T-helper 2 cell treated with Interferon-gamma antibody and Interleukin-4, amounts not matched to agents 5 μg/mL and 100 μg/mL, for 36 hours (primary cell): ENCODE measurements around the gene PARP6.

Experiments used
- DNase-seq: peaks from one replicate; pipeline ENCODE4 v3.0.0; 2021; ENCODE audit warnings: low spot score
- H3K27ac Mint-ChIP-seq: one replicate; pipeline ENCODE4 v1.8.0; 2021; ENCODE audit warnings: mild to moderate bottlenecking, mixed read lengths
- H3K27me3 Mint-ChIP-seq: one replicate; pipeline ENCODE4 v1.8.0; 2021; ENCODE audit warnings: low read depth, mixed read lengths
- H3K36me3 Mint-ChIP-seq: one replicate; pipeline ENCODE4 v1.8.0; 2021; ENCODE audit warnings: low read depth, mixed read lengths
- H3K4me1 Mint-ChIP-seq: one replicate; pipeline ENCODE4 v1.8.0; 2021; ENCODE audit warnings: low read depth, mixed read lengths
- H3K4me3 Mint-ChIP-seq: one replicate; pipeline ENCODE4 v1.8.0; 2022; ENCODE audit warnings: mild to moderate bottlenecking, moderate library complexity, mixed read lengths
- H3K9me3 Mint-ChIP-seq: one replicate; pipeline ENCODE4 v1.8.0; 2021; ENCODE audit warnings: mixed read lengths

The PARP6 gene, protein sequence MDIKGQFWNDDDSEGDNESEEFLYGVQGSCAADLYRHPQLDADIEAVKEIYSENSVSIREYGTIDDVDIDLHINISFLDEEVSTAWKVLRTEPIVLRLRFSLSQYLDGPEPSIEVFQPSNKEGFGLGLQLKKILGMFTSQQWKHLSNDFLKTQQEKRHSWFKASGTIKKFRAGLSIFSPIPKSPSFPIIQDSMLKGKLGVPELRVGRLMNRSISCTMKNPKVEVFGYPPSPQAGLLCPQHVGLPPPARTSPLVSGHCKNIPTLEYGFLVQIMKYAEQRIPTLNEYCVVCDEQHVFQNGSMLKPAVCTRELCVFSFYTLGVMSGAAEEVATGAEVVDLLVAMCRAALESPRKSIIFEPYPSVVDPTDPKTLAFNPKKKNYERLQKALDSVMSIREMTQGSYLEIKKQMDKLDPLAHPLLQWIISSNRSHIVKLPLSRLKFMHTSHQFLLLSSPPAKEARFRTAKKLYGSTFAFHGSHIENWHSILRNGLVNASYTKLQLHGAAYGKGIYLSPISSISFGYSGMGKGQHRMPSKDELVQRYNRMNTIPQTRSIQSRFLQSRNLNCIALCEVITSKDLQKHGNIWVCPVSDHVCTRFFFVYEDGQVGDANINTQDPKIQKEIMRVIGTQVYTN

DNA sequence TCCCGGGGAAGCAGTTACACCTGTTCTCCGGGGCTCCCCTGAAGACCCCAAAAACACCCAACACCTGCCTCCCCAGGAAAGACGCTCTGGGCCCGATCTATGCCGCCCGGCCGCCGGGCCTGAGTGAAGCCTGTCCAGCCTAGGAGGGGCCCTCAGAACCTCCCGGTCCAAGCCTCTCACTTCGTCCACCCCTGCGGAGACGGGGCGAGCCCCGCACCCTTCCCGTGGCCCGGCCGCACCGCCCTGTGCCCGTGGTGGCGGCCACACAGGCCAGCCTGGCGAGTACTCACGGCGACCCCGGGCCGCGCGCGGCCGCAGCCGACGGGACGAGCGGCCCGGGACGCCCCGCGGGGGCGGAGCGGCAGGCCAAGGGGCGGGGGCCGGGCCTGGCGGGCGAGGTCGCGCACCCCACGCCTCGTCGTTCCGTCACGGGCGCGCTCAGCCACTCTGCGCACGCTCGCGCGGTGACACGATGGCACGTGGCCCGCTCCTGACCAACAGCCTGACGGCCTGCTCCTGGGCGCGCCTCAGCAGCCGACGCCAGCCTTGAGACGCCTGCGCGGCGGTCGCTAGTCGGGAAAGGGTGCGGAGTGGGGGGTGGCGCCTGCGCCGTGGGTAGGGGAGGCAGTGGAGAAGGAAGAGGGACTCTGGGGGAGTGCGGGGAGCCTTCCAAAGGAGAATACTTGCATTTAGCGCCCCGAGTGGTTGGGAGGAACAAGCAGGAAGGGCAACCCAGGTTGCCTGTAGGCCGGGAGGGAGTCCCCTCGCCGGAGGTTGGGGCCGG, at the start of gene PARP6:
Gene PARP6, minus strand, starts transcription at position 342 of the 784 bp plus-strand sequence. CDS start 5,077 bp downstream, outside the sequence.
- H3K27ac Mint-ChIP-seq = peak within 1 kb of the TSS; percentile 90
- H3K27me3 Mint-ChIP-seq = peaks cover 3% of the 10 kb centered on the region
- peaks cover 29% of the 10 kb centered on the region for H3K4me1 Mint-ChIP-seq
- DNase-seq = peak; percentile 100
- peaks cover 5% of the 10 kb centered on the region for H3K36me3 Mint-ChIP-seq
- H3K4me3 Mint-ChIP-seq = peak within 1 kb of the TSS; percentile 93
- no peaks in the 10 kb centered on the region for H3K9me3 Mint-ChIP-seq

DNA sequence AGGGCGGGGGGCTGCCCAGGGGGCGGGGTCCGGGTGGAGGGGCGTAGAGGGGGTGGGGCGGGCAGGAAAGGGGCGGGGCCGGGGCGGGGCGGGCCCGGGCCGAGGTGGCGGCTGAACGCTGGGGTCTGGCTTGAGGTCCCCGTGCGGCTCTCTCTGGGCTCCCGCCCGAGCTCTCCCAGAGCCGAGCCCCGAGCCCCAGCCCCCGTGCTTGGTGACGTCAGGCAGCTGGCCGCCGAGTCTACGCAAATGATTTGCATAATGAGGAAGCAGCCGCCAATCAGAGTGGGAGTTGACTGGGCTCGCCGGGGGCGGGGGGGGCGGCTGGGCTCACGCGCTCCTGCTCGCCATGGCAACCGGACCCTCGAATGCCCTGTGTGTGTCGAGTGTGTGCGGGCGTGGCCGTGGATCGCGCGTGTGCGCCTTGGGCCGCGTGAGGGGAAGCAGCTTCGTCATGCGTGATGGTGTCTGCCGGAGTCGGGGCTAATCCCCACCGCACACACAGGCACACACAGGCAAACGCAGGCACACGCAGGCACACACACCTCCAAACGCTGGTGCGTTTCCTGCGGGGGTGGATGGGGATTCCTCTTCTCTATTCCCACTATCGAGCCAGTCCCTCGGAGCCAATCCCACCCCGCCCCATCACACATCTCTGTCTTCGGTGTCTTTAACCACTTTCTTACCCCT, 47.8 kb upstream of the PARP6 start, which contains the start of gene CELF6:
Gene CELF6, minus strand, starts transcription at position 173 of the 687 bp plus-strand sequence. CDS start 283 bp downstream, outside the sequence.
- Mint-ChIP-seq H3K4me3 (peak within 1 kb of the TSS; percentile 85), H3K27me3 (peaks cover 28% of the 10 kb centered on the region), H3K4me1 (peaks cover 14% of the 10 kb centered on the region), H3K27ac (peak within 1 kb of the TSS; percentile 45), H3K36me3 (peaks cover 2% of the 10 kb centered on the region), H3K9me3 (no peaks in the 10 kb centered on the region)
- peak; percentile 71 for DNase-seq

DNA sequence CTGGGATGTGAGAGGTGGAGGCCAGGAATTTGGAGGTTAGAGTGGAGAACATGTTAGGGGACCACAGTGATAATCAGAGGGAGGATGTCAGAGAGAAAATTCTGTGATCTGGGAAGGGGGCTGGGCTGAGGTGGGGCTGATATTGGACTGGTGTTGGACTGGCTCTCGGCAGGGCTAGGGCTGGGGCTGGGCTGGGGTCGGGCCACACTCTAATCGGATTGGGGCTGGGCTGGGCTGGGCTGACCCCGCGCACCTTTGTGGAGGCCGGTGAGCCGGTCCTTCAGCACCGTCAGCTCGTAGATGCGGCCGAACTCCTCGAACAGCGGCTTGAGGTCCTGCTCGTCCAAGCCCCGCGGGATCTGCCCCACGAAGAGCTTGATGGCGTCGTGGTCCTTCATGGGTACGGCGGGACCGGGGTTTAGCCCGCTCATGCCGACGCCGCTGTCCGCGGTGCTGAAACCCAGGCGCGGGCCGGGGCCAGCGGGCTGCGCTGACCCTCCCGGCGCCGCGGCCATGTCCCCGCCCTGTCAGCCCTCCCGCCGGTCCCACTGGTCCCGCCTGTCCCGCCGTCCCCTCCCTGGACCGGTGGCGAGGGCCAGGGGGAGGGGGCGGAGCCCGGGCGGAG, 47.1 kb upstream of the PARP6 start:
- Mint-ChIP-seq H3K27ac (peak overlapping the region; percentile 14), H3K36me3 (peaks cover 2% of the 10 kb centered on the region), H3K4me1 (peaks cover 14% of the 10 kb centered on the region), H3K9me3 (no peaks in the 10 kb centered on the region), H3K4me3 (peak overlapping the region; percentile 61), H3K27me3 (peaks cover 28% of the 10 kb centered on the region)
- DNase-seq = peak; percentile 59

DNA sequence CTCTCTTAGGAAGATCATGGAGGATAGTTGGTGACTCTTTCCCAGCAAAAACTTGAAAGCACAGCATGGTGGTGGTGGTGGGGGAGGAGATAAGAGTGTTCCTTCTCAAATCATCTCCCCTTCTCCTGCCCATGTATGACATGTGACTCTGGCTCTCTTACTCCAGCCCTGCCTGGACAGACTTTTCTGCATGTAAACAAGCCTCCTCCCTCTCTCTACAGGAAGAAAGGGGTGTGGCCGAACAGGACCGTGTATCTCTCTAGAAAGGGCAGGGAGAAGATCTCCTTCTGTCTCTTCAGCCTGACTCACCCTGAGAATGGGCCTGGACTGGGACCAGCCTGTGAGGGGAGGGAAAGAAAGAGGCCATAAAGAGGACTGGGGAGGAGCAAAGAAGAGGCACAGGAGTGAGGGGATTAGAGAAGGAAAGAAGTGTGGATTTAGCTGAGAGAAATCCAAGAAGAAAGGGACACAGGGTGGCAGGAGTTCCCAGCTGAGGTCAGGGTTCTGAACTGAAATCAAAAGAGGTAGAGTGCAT, 46.1 kb upstream of the PARP6 start:
- H3K4me3 Mint-ChIP-seq = peak overlapping the region; percentile 61
- peaks cover 2% of the 10 kb centered on the region for H3K36me3 Mint-ChIP-seq
- no peaks in the 10 kb centered on the region for H3K9me3 Mint-ChIP-seq
- H3K27me3 Mint-ChIP-seq = peaks cover 28% of the 10 kb centered on the region
- peaks cover 14% of the 10 kb centered on the region for H3K4me1 Mint-ChIP-seq
- H3K27ac Mint-ChIP-seq = peak overlapping the region; percentile 2
- no peak for DNase-seq

DNA sequence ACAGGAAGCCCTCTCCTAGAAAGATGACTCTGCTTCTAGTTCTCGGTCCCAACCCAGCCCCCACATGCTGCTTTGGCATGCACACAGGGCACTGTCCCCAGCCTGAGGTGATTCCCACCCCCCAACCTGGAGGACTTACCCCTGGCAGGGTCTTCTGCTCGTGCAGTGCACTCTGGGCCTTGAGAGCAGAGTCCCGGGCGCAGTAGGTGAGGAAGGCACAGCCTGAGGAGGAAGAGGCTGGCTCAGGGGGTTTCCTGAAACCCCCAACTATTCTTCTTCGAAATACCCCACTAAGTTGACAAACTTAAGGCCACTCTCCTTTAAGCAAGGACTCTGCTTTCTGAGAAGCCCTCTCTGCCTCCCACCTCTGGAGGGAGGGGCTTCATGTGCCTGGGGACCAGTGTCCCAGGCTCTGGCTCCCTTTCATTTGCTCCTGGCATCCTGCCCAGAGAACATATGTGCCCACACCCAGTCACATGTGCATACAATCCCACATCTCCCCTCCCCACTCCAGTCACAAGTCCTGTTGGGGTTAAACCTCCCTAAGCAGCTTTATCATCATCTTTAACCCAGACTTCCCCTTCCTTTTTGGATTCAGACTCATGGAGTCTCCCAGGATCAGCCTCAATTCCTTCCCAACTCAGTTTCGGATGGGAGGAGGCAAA, 43.5 kb upstream of the PARP6 start:
- Mint-ChIP-seq H3K36me3 (peaks cover 2% of the 10 kb centered on the region), H3K4me1 (peaks cover 13% of the 10 kb centered on the region), H3K4me3 (no peak overlapping the region), H3K9me3 (no peaks in the 10 kb centered on the region), H3K27ac (no peak overlapping the region), H3K27me3 (peaks cover 26% of the 10 kb centered on the region)
- DNase-seq = no peak

DNA sequence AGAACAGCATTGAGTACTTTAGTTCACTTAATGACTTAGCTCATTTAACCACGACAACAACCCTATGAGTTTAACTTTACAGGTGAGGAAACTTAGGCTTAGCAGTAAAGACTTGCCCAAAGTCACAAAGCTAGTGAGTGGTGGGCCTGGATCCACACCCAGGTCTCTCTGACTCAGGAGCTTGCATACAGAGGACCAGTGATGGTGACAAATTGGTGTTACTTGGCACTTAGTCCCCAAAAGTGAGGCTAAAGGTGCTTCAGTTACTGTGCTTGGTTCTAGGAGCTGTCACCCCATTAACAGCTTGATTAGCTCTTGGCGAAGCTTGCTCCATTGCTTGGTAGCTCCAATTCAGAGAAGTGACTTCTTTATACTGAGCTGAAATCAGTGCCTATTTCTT, 41.5 kb upstream of the PARP6 start:
- Mint-ChIP-seq H3K27me3 (peaks cover 13% of the 10 kb centered on the region), H3K27ac (no peak overlapping the region), H3K4me3 (no peak overlapping the region), H3K9me3 (no peaks in the 10 kb centered on the region), H3K36me3 (no peaks in the 10 kb centered on the region), H3K4me1 (peaks cover 5% of the 10 kb centered on the region)
- DNase-seq = no peak

DNA sequence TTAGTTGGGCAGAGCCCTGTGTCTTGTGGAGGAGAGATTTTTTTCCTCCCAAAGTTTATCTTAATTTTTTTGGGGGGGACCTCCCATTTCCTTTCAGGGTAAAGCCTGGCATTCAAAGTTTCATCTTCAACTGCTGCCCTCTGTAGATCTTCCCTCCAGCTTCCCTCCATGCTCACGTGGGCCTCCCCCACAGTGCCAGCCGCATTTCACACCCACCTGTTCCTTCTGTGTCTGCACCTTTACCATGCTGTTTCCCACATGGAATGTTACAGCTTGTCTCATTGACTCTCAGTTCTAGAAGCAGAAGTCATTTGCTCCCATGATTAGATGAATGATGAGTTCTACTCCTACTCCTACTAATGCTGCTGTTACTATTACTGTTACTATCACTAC, 41.1 kb upstream of the PARP6 start:
- no peaks in the 10 kb centered on the region for H3K9me3 Mint-ChIP-seq
- H3K27me3 Mint-ChIP-seq = peaks cover 9% of the 10 kb centered on the region
- peaks cover under 1% of the 10 kb centered on the region for H3K4me1 Mint-ChIP-seq
- no peak overlapping the region for H3K4me3 Mint-ChIP-seq
- H3K27ac Mint-ChIP-seq = no peak overlapping the region
- no peak for DNase-seq
- no peaks in the 10 kb centered on the region for H3K36me3 Mint-ChIP-seq

DNA sequence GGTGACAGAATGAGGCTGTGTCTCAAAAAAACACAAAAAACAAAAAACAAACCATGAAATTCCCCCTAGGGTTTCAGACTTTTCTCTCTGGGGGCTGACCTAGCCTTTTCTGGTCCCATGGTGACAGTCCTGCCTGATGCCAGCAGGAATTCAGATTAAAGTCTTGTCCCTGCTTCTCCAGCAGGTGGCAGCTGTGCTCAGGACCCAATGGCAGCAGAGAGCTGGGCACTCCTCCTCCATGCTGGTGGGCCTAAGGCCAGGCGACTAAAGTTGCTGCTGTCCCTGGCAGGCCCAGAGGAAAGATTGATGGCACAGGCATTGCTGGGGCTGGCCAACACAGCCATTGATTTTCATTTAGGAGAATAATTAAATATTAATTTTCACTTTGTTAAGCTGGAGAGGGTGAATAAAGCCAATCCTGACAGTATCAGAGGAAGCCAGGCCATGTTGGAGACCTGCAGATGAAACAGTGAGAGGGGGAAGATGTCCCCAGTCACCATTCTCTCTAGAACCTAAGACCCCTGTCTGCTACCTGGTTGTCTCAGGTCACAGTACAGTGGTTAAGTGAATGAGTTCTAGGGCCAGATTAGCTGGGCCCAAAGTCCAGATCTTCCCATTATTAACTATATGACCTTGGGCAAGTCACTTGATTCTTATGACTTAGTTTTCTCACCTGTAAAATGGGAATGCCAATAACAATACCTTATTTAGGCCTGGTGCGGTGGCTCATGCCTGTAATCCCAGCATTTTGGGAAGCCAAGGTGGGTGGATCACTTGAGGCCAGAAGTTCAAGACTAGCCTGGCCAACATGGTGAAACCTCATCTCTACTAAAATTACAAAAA, 40.5 kb upstream of the PARP6 start:
- no peak overlapping the region for H3K27ac Mint-ChIP-seq
- no peaks in the 10 kb centered on the region for H3K9me3 Mint-ChIP-seq
- peaks cover 8% of the 10 kb centered on the region for H3K27me3 Mint-ChIP-seq
- H3K4me3 Mint-ChIP-seq = no peak overlapping the region
- H3K36me3 Mint-ChIP-seq = no peaks in the 10 kb centered on the region
- no peaks in the 10 kb centered on the region for H3K4me1 Mint-ChIP-seq
- DNase-seq = peak; percentile 35

DNA sequence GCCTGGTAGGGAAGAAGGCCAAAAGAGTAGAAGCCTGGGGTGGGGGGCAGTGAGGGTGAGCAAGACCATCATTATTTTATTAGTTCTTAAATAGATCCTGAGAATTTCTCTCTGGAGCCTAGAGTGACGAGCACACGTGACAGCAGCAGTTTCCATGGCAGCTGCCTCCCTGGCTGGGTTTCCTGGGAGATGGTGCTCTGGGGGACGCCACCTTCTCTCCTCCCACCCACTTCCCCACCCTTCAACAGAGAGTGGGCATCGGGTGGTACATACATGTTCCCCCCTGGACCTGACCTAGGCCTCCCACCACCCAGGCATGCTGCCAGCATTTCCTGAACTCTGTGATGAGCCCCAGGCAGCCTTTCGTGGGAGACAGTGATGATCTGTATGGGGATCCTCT, 34.7 kb upstream of the PARP6 start:
- no peak overlapping the region for H3K27ac Mint-ChIP-seq
- no peaks in the 10 kb centered on the region for H3K36me3 Mint-ChIP-seq
- H3K4me1 Mint-ChIP-seq = no peaks in the 10 kb centered on the region
- no peak overlapping the region for H3K4me3 Mint-ChIP-seq
- no peaks in the 10 kb centered on the region for H3K9me3 Mint-ChIP-seq
- DNase-seq = no peak
- H3K27me3 Mint-ChIP-seq = no peaks in the 10 kb centered on the region

DNA sequence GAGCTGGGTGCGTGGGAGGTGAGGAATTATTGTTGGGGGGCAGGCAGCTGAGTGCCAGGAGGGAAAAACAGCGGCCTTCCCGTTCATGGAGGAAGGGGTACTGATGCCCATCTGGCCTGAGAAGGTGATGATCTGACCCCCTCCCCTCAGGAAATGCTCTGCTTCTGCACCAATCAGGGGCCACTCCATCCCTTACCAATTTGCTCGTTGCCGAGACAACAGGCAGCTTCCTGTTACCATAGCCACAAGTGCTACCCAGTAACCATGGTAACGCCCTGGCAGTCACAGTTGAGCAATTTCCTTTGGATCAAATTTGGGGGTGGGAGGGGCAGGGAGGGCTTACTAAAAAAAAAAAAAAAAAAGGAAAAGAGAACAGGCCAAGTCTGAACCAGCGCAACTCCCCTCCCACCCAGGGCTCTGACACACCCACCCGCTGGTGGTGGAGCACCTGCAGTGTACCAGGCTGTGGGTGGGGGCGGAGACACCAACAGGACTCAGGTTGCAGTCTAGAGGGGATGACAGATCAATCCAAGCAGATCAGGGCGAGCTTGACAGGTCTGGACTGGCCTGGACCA, 33.9 kb upstream of the PARP6 start:
- no peaks in the 10 kb centered on the region for H3K36me3 Mint-ChIP-seq
- H3K27ac Mint-ChIP-seq = no peak overlapping the region
- H3K27me3 Mint-ChIP-seq = no peaks in the 10 kb centered on the region
- H3K4me1 Mint-ChIP-seq = no peaks in the 10 kb centered on the region
- DNase-seq = peak; percentile 10
- H3K4me3 Mint-ChIP-seq = no peak overlapping the region
- H3K9me3 Mint-ChIP-seq = no peaks in the 10 kb centered on the region

DNA sequence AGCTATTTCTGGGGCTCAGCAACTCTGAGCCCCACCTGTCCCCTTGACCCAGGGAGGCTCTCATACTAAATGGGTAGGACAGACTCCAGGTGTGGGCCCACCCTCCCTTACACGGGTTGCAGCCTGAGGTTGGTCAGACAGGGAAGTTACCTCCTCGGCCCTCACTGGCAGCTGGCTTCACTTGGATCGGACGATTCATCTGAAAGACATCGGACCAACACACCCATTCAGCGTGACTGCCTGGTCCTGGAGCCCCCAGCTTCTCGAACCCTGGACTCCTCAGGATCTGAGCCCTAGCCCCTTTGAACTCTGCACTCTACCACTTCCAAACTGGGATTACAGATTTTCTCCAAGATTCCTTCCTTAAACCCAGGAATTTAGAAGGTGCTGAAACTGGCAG, 32.2 kb upstream of the PARP6 start:
- no peaks in the 10 kb centered on the region for H3K4me1 Mint-ChIP-seq
- H3K36me3 Mint-ChIP-seq = no peaks in the 10 kb centered on the region
- no peaks in the 10 kb centered on the region for H3K9me3 Mint-ChIP-seq
- DNase-seq = no peak
- H3K27me3 Mint-ChIP-seq = no peaks in the 10 kb centered on the region
- no peak overlapping the region for H3K4me3 Mint-ChIP-seq
- H3K27ac Mint-ChIP-seq = no peak overlapping the region

DNA sequence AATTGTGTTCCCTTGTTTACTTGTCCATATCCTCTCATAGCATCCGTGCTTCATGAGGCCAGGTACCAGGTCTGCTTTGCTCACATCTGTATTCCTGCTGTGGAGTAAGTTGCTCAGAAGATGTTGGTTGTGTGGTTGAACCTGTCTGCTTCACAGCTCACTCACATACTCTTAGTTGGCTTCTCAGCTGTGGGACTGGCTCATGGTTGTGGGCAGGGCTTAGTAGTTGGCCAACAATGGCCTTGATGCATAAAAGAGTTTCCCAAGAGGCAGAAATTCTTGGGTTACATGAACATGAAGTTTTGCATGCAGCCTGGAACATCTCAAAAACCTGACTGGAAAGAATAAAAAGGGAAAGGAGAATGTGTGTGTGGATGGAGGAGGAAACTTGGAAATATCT, 30.6 kb upstream of the PARP6 start:
- Mint-ChIP-seq H3K9me3 (no peaks in the 10 kb centered on the region), H3K27ac (no peak overlapping the region), H3K36me3 (no peaks in the 10 kb centered on the region), H3K27me3 (no peaks in the 10 kb centered on the region), H3K4me1 (no peaks in the 10 kb centered on the region), H3K4me3 (no peak overlapping the region)
- no peak for DNase-seq
